ENCODE results near the gene FHIT.

FHIT gene

GRCh38 chr3:59981377-59981776 lies 1269.9 kb downstream of the FHIT start:
- H3K4me1 ChIP-seq, result no peaks in the 10 kb centered on the region
- no peaks in the 10 kb centered on the region for H3K27me3 ChIP-seq

GRCh38 chr3:59980576-59980975 lies 1270.7 kb downstream of the FHIT start:
- H3K4me1 ChIP-seq, result no peaks in the 10 kb centered on the region
- H3K9me3 ChIP-seq, result no peaks in the 10 kb centered on the region
- no peaks in the 10 kb centered on the region for H3K27me3 ChIP-seq
- no peak overlapping the region for H3K4me3 ChIP-seq (ENCODE audit: low read depth, low read length)
- H3K36me3 ChIP-seq, result no peaks in the 10 kb centered on the region
- TF ChIP-seq, protein P1, sequence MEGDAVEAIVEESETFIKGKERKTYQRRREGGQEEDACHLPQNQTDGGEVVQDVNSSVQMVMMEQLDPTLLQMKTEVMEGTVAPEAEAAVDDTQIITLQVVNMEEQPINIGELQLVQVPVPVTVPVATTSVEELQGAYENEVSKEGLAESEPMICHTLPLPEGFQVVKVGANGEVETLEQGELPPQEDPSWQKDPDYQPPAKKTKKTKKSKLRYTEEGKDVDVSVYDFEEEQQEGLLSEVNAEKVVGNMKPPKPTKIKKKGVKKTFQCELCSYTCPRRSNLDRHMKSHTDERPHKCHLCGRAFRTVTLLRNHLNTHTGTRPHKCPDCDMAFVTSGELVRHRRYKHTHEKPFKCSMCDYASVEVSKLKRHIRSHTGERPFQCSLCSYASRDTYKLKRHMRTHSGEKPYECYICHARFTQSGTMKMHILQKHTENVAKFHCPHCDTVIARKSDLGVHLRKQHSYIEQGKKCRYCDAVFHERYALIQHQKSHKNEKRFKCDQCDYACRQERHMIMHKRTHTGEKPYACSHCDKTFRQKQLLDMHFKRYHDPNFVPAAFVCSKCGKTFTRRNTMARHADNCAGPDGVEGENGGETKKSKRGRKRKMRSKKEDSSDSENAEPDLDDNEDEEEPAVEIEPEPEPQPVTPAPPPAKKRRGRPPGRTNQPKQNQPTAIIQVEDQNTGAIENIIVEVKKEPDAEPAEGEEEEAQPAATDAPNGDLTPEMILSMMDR (IDR thresholded peaks at IDR 0.05; ENCODE audit: low read depth, low read length), result no peak
- no peak for DNase-seq

More at GRCh38 chr3:59981377-59981776, 1269.9 kb downstream of the FHIT start:
- TF ChIP-seq, protein P1 (IDR thresholded peaks at IDR 0.05; ENCODE audit: low read depth, low read length), result no peak
- no peaks in the 10 kb centered on the region for H3K9me3 ChIP-seq
- no peak for DNase-seq
- no peaks in the 10 kb centered on the region for H3K36me3 ChIP-seq
- no peak overlapping the region for H3K4me3 ChIP-seq (ENCODE audit: low read depth, low read length)

DNA sequence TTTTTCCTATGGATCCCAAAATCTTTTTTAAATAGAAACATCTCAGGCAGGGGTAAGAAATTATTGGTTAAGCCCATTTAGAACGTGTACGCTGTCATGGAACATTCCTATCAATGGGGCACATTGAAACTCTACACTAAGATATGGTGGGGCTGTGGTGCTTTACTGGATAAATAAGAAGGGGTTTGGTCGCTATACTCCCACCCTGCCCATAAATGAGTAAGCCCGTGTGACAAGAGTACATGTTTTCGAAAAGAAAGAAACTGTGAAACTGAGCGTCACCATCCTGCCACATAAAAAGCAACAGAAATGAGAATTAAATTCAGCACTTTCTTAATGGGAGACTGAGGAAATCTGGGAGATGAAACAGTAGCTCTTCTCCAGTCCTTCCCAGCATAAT lies 1271.7 kb downstream of the FHIT start:
- Histone ChIP-seq H3K4me3 (ENCODE audit: low read depth, low read length) (no peak overlapping the region), H3K4me1 (no peaks in the 10 kb centered on the region), H3K36me3 (no peaks in the 10 kb centered on the region), H3K9me3 (no peaks in the 10 kb centered on the region), H3K27me3 (no peaks in the 10 kb centered on the region)
- no peak for DNase-seq
- TF ChIP-seq, protein P1 (IDR thresholded peaks at IDR 0.05; ENCODE audit: low read depth, low read length), result no peak

DNA sequence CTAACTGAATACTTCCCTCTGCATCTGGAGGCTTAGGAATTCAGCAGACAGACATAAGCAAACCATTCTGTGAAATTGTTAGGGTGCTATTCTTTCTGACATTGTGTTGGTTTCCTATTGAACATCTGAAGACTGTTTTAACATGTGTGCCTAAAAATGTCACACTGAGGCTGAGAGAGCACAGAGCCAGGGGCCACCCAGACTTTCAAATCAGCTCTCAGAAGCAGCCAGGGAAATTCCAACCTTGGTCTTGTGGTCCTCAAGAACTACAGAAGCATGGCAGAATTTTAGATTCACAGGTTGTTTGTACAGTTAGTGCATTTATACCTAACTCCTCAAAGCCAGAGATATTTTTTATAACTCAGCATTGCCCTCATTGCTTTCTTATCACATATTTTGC lies 1272.3 kb downstream of the FHIT start:
- DNase-seq, result no peak
- TF ChIP-seq, protein P1 (IDR thresholded peaks at IDR 0.05; ENCODE audit: low read depth, low read length), result no peak
- no peaks in the 10 kb centered on the region for H3K36me3 ChIP-seq
- H3K4me1 ChIP-seq, result no peaks in the 10 kb centered on the region
- H3K9me3 ChIP-seq, result no peaks in the 10 kb centered on the region
- no peak overlapping the region for H3K4me3 ChIP-seq (ENCODE audit: low read depth, low read length)
- H3K27me3 ChIP-seq, result no peaks in the 10 kb centered on the region

GRCh38 chr3:59970796-59971195 lies 1280.5 kb downstream of the FHIT start:
- Histone ChIP-seq H3K4me1 (no peaks in the 10 kb centered on the region), H3K4me3 (ENCODE audit: low read depth, low read length) (no peak overlapping the region), H3K9me3 (no peaks in the 10 kb centered on the region), H3K27me3 (no peaks in the 10 kb centered on the region), H3K36me3 (no peaks in the 10 kb centered on the region)
- DNase-seq, result no peak
- TF ChIP-seq, protein P1 (IDR thresholded peaks at IDR 0.05; ENCODE audit: low read depth, low read length), result no peak

GRCh38 chr3:59970376-59970775 lies 1280.9 kb downstream of the FHIT start:
- no peaks in the 10 kb centered on the region for H3K9me3 ChIP-seq
- H3K27me3 ChIP-seq, result no peaks in the 10 kb centered on the region

More at GRCh38 chr3:59970376-59970775, 1280.9 kb downstream of the FHIT start:
- H3K36me3 ChIP-seq, result no peaks in the 10 kb centered on the region
- DNase-seq, result no peak
- H3K4me1 ChIP-seq, result no peaks in the 10 kb centered on the region
- no peak overlapping the region for H3K4me3 ChIP-seq (ENCODE audit: low read depth, low read length)
- TF ChIP-seq, protein P1 (IDR thresholded peaks at IDR 0.05; ENCODE audit: low read depth, low read length), result no peak
